ENCODE data around the gene NOL4L. TPM values are rescaled to one million over a fixed set of nuclear protein-coding genes. Genes with fewer than 3 reads are reported as not detected.
A peak's percentile ranks its signal among the peaks of the same experiment; 100 is the strongest.

Gene NOL4L
- total RNA-seq, 2 donors from 2014 or later: 9.9 to 28.5 TPM

- peaks cover 39% of the 10 kb centered on the region for H3K4me1 Mint-ChIP-seq
- no peak overlapping the region for H3K27ac Mint-ChIP-seq
- peak overlapping the region; percentile 95 for H3K4me3 Mint-ChIP-seq
- H3K36me3 Mint-ChIP-seq (ENCODE audit: low read depth): peaks cover 7% of the 10 kb centered on the region
- ATAC-seq (replicated peaks): no peak
- no peaks in the 10 kb centered on the region for H3K27me3 Mint-ChIP-seq
- H3K9me3 Mint-ChIP-seq: no peaks in the 10 kb centered on the region
Observed at GRCh38 chr20:32533732-32534131, 51.4 kb downstream of the NOL4L start.

DNA sequence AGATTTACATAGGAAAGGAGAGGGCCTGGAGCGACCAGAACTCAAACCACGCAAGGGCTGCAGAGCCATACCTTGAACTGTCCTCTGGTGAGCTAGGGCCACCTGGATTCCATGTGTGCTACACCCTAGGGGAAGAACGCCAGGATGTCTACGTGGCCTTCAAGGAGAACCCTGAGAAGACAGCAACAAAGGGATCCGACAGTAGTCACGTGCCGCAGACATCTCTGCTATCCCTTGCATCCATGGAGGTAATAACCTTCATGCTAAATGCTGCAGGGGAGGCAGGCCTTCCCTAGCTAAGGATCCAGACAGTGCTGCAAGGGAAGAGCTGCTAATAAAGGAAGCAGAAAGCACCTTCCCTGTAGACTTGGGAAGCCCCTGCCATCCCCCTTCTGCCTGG is 52.9 kb downstream of the NOL4L start:
- Mint-ChIP-seq H3K36me3 (ENCODE audit: low read depth) (peaks cover 5% of the 10 kb centered on the region), H3K4me3 (no peak overlapping the region), H3K4me1 (peaks cover 40% of the 10 kb centered on the region), H3K27me3 (no peaks in the 10 kb centered on the region), H3K27ac (no peak overlapping the region), H3K9me3 (no peaks in the 10 kb centered on the region)
- ATAC-seq (replicated peaks): no peak

- Mint-ChIP-seq H3K4me3 (peak overlapping the region; percentile 66), H3K27ac (peak overlapping the region; percentile 82), H3K4me1 (peaks cover 37% of the 10 kb centered on the region), H3K36me3 (ENCODE audit: low read depth) (peaks cover 7% of the 10 kb centered on the region), H3K9me3 (no peaks in the 10 kb centered on the region), H3K27me3 (no peaks in the 10 kb centered on the region)
- no peak for ATAC-seq (replicated peaks)
Observed at GRCh38 chr20:32528905-32529670, 56.0 kb downstream of the NOL4L start.

DNA sequence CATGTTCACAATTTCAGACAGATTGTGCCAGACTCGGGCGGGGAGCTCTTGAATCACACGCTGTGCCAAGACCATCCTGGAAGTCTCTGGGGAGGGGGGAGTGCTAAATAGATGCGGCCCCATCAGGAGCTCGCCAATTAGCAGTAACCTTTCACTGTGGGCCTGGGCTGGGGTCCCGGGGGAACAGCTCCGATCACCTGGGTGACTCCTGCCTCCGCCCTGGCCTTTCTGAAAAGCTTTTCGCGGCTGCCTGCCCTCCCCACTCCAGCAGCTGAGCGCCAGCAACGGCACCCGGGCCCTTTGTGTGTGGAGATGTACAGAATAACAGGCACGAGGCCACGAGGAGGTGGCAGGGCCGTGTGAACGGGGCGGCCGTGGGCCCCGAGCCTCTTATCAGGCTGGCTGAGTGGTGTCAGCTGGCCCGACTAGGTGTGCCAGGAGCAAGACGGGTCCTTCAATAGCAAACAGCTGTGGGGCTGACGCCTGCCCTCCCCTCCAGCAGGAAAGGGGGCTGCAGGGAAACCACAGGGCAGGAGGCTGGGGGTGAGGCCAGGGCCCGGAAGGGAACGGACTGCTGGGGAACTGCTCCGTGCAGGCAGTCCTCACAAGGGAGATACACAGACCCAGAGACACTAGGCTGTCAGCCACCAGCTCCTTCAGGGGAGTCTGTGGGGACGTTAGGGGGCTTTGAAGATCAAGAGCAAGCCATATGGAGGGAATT is 56.8 kb downstream of the NOL4L start:
- Mint-ChIP-seq H3K4me1 (peaks cover 42% of the 10 kb centered on the region), H3K27me3 (no peaks in the 10 kb centered on the region), H3K36me3 (ENCODE audit: low read depth) (peaks cover 7% of the 10 kb centered on the region), H3K27ac (peak overlapping the region; percentile 82), H3K9me3 (no peaks in the 10 kb centered on the region), H3K4me3 (peak overlapping the region; percentile 66)
- no peak for ATAC-seq (replicated peaks)

- no peaks in the 10 kb centered on the region for H3K9me3 Mint-ChIP-seq
- ATAC-seq (replicated peaks): no peak
- peak overlapping the region; percentile 66 for H3K4me3 Mint-ChIP-seq
- H3K36me3 Mint-ChIP-seq (ENCODE audit: low read depth): peaks cover 7% of the 10 kb centered on the region
- H3K27me3 Mint-ChIP-seq: no peaks in the 10 kb centered on the region
- H3K4me1 Mint-ChIP-seq: peaks cover 44% of the 10 kb centered on the region
- peak overlapping the region; percentile 82 for H3K27ac Mint-ChIP-seq
Observed at GRCh38 chr20:32527447-32528055, 57.6 kb downstream of the NOL4L start.

- Mint-ChIP-seq H3K4me1 (peaks cover 43% of the 10 kb centered on the region), H3K4me3 (peak overlapping the region; percentile 66), H3K36me3 (ENCODE audit: low read depth) (peaks cover 7% of the 10 kb centered on the region), H3K27me3 (no peaks in the 10 kb centered on the region), H3K9me3 (no peaks in the 10 kb centered on the region), H3K27ac (peak overlapping the region; percentile 82)
- ATAC-seq (replicated peaks): peak; percentile 38
Observed at GRCh38 chr20:32527052-32527446, 58.1 kb downstream of the NOL4L start.

GRCh38 chr20:32526541-32526940 is 58.6 kb downstream of the NOL4L start:
- H3K9me3 Mint-ChIP-seq: no peaks in the 10 kb centered on the region
- H3K4me3 Mint-ChIP-seq: peak overlapping the region; percentile 66
- no peak for ATAC-seq (replicated peaks)
- peaks cover 39% of the 10 kb centered on the region for H3K4me1 Mint-ChIP-seq
- peaks cover 7% of the 10 kb centered on the region for H3K36me3 Mint-ChIP-seq (ENCODE audit: low read depth)
- H3K27me3 Mint-ChIP-seq: no peaks in the 10 kb centered on the region
- H3K27ac Mint-ChIP-seq: peak overlapping the region; percentile 82

GRCh38 chr20:32526125-32526524 is 59.0 kb downstream of the NOL4L start:
- ATAC-seq (replicated peaks): peak; percentile 27
- Mint-ChIP-seq H3K4me3 (peak overlapping the region; percentile 66), H3K9me3 (no peaks in the 10 kb centered on the region), H3K27me3 (no peaks in the 10 kb centered on the region), H3K27ac (peak overlapping the region; percentile 82), H3K4me1 (peaks cover 39% of the 10 kb centered on the region), H3K36me3 (ENCODE audit: low read depth) (peaks cover 7% of the 10 kb centered on the region)

DNA sequence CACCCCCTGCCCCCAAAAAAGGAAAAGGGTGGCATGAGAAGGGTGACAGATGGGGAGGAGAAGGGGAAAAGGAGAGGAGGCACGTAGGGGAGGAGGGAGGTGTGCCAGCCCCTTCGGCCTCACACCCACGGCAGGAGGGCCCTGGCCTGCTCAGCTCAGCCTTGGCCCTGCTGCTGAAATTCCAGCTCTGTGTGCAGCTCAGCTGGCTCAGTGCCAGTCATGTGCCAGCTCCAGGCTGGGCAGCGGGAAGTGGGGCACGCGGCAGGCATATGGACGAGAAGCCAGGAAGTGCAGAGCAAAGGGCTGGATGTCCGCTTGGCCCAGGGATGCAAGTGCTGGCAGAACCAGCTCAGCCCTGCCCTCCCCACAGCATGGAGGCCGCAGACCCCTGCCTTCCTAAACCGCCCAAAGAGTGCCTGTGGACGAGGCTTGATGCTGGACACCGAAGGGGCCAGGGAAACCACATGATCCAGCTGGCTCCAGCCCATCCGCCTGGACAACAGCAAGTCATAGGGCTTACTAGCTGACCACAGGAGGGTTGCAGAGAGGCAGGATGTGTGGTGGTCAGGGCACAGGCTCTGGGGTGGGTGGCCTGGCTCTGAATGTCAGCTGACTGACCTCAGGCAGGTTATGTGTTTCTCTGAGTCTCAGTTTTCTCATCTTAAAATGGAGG is 60.2 kb downstream of the NOL4L start:
- Mint-ChIP-seq H3K27ac (peak overlapping the region; percentile 58), H3K9me3 (no peaks in the 10 kb centered on the region), H3K4me3 (no peak overlapping the region), H3K27me3 (no peaks in the 10 kb centered on the region), H3K36me3 (ENCODE audit: low read depth) (peaks cover 12% of the 10 kb centered on the region), H3K4me1 (peaks cover 39% of the 10 kb centered on the region)
- ATAC-seq (replicated peaks): no peak

GRCh38 chr20:32523613-32524213 is 61.4 kb downstream of the NOL4L start:
- Mint-ChIP-seq H3K4me1 (peaks cover 30% of the 10 kb centered on the region), H3K9me3 (no peaks in the 10 kb centered on the region), H3K4me3 (peak overlapping the region; percentile 40)

GRCh38 chr20:32522776-32523612 is 62.1 kb downstream of the NOL4L start:
- Mint-ChIP-seq H3K27ac (peak overlapping the region; percentile 58), H3K27me3 (no peaks in the 10 kb centered on the region), H3K4me3 (peak overlapping the region; percentile 40), H3K36me3 (ENCODE audit: low read depth) (peaks cover 17% of the 10 kb centered on the region), H3K9me3 (no peaks in the 10 kb centered on the region), H3K4me1 (peaks cover 30% of the 10 kb centered on the region)
- peak; percentile 58 for ATAC-seq (replicated peaks)

More at GRCh38 chr20:32523613-32524213, 61.4 kb downstream of the NOL4L start:
- Mint-ChIP-seq H3K27ac (peak overlapping the region; percentile 58), H3K36me3 (ENCODE audit: low read depth) (peaks cover 13% of the 10 kb centered on the region), H3K27me3 (no peaks in the 10 kb centered on the region)
- no peak for ATAC-seq (replicated peaks)

GRCh38 chr20:32522526-32522775 is 62.7 kb downstream of the NOL4L start:
- H3K4me3 Mint-ChIP-seq: peak overlapping the region; percentile 40
- no peak for ATAC-seq (replicated peaks)
- no peaks in the 10 kb centered on the region for H3K9me3 Mint-ChIP-seq
- no peaks in the 10 kb centered on the region for H3K27me3 Mint-ChIP-seq
- peak overlapping the region; percentile 38 for H3K27ac Mint-ChIP-seq
- peaks cover 30% of the 10 kb centered on the region for H3K4me1 Mint-ChIP-seq
- peaks cover 22% of the 10 kb centered on the region for H3K36me3 Mint-ChIP-seq (ENCODE audit: low read depth)

DNA sequence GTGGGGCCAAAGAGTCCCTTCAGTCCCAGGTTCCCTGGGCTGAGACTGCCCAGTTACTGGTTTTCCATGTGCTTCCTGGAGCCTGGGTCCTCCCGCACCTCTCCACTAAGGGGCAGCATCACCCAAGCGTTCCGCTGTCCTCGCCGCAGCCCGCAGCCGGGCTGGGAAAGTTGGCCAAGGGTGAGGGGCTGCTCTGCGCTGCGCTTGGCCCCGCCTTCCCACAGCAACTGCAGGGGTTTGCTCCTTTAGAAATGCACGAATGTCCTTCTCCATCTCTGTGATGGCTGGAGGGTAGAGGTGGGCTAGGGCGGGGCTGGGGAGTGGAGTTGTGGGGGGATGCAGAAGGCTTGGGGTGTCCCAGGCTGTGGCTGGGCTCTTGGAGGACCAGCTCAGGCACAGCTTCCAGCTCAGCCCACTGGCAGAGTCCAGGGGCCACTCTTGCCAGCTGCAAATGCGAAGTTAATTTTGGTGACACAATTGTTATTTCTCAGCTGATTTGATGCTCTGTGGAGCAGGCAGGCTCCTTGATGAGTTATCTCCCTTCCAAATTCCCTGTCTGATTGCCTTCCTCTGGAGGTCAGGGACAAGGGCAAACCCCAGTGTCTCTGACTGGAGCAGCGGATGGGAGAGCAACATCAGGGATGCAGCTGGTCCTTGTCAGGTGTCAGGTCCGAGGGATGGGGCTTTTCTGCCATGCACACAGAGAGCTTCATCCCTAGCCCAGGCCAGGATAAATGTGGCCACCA is 63.2 kb downstream of the NOL4L start:
- peak; percentile 78 for ATAC-seq (replicated peaks)
- H3K27me3 Mint-ChIP-seq: no peaks in the 10 kb centered on the region
- H3K36me3 Mint-ChIP-seq (ENCODE audit: low read depth): peaks cover 22% of the 10 kb centered on the region
- H3K4me1 Mint-ChIP-seq: peaks cover 25% of the 10 kb centered on the region
- peak overlapping the region; percentile 40 for H3K4me3 Mint-ChIP-seq
- H3K27ac Mint-ChIP-seq: peak overlapping the region; percentile 38
- H3K9me3 Mint-ChIP-seq: no peaks in the 10 kb centered on the region

Measured in activated T-helper 17 cell treated with anti-CD3 and anti-CD28 coated beads, Interleukin-2, amount 50 U/mL, for 72 hours (primary cell).